ENCODE data around the gene SEMA6B. TPM values are rescaled to one million over a fixed set of nuclear protein-coding genes. Genes with fewer than 3 reads are reported as not detected.

SEMA6B gene
- total and polyA plus RNA-seq, 10 of the 15 experiments (the other 5 are each of a cell fraction or from before 2014, with no cell fraction given), result 0.13 TPM; not detected in 9

GRCh38 chr19:4507150-4507452, 52.4 kb downstream of the SEMA6B start (continued):
- TF ChIP-seq, protein P1, sequence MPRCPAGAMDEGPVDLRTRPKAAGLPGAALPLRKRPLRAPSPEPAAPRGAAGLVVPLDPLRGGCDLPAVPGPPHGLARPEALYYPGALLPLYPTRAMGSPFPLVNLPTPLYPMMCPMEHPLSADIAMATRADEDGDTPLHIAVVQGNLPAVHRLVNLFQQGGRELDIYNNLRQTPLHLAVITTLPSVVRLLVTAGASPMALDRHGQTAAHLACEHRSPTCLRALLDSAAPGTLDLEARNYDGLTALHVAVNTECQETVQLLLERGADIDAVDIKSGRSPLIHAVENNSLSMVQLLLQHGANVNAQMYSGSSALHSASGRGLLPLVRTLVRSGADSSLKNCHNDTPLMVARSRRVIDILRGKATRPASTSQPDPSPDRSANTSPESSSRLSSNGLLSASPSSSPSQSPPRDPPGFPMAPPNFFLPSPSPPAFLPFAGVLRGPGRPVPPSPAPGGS (IDR thresholded peaks at IDR 0.05; ENCODE audit: borderline replicate concordance, insufficient read depth, low read depth, low read length, poor library complexity, severe bottlenecking), result no peak
- no peak for TF ChIP-seq CBX3 (IDR thresholded peaks at IDR 0.05; ENCODE audit: borderline replicate concordance, low read depth)
- TF ChIP-seq NR2F1 (conservative IDR thresholded peaks at IDR 0.05), result no peak
- TF ChIP-seq, protein P2, sequence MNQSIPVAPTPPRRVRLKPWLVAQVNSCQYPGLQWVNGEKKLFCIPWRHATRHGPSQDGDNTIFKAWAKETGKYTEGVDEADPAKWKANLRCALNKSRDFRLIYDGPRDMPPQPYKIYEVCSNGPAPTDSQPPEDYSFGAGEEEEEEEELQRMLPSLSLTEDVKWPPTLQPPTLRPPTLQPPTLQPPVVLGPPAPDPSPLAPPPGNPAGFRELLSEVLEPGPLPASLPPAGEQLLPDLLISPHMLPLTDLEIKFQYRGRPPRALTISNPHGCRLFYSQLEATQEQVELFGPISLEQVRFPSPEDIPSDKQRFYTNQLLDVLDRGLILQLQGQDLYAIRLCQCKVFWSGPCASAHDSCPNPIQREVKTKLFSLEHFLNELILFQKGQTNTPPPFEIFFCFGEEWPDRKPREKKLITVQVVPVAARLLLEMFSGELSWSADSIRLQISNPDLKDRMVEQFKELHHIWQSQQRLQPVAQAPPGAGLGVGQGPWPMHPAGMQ (IDR thresholded peaks at IDR 0.05; ENCODE audit: borderline replicate concordance), result no peak

DNA sequence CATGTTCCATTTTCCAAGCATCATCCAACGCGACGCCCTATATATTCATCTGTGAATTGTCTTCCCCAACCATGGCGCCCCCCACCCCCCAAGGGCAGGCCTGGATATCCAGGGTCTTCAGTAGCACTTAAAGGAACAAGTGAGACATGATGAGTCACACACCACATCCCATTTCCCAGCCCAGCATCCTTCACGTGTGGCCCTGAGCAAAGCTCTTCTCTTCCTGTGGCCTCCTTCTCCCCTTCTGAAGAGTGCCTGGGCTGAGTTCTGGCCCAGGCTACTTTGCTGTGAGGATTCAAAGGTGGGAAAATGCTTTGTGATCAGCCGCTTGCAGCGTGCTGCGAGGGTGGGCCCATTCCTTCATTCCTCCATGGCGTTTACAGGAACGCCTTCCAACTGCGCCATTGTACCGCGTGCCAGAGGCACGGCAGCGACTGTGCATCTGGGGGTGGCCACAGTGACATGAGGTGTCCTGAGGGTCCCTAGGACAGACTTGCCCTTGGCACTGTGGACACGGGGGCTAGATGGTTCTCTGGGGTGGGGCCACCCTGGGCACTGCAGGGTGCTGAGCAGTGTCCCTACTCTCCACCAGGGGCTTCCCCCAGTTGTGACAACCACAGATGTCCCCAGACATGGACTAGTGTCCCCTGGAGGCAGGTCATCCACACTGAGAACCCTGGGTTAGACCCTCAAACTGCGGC, 52.9 kb downstream of the SEMA6B start:
- H3K36me3 ChIP-seq (ENCODE audit: control insufficient read depth in 2 of 2, insufficient read depth in 2 of 2, low read length in 1 of 2), result no peaks in the 10 kb centered on the region; a peak in 1 of 4 replicates
- in situ Hi-C loops (cut with MboI), result no loop called here
- FAIRE-seq (no peak), DNase-seq (ENCODE audit: low read depth, low spot score) (no peak), ATAC-seq (no peak; the same call in 2 of the 3 replicates)
- H3K4me2 ChIP-seq (ENCODE audit: control insufficient read depth, insufficient read depth), result no peak overlapping the region
- ChIA-PET RAD21 (ENCODE audit: unreplicated experiment) (no interaction called here), SMC1A (ENCODE audit: uncharacterized antibody, unreplicated experiment) (no interaction called here), CTCF (no interaction called here), POLR2A (no interaction called here)
- H4K20me1 ChIP-seq (ENCODE audit: control insufficient read depth, insufficient read depth), result no peaks in the 10 kb centered on the region
- no peaks in the 10 kb centered on the region for H3K4me1 ChIP-seq (ENCODE audit: control insufficient read depth, insufficient read depth, low read length)
- intact Hi-C loops (cut with micrococcal nuclease; ENCODE audit: unreplicated experiment), result no loop called here
- no peaks in the 10 kb centered on the region for H3K79me2 ChIP-seq (ENCODE audit: control insufficient read depth, insufficient read depth, low read length)
- WGBS (ENCODE audit: insufficient coverage, insufficient replicate concordance, low lambda C conversion rate, missing lambda C conversion rate), result 87% methylated on average over 17 of the region's 17 CpGs
- no peak overlapping the region for H3K27ac ChIP-seq (ENCODE audit: control insufficient read depth, insufficient read depth)
- no TSS peak for BruUV-seq (replicated peaks)
- H3K9ac ChIP-seq (ENCODE audit: control insufficient read depth, insufficient read depth, low read length), result no peak overlapping the region
- no peak overlapping the region for H3K4me3 ChIP-seq
- H3K27me3 ChIP-seq (replicated peaks in 1 of 2; ENCODE audit: control insufficient read depth in 2 of 2, insufficient read depth in 2 of 2, low read length in 1 of 2), result no peaks in the 10 kb centered on the region
- TF ChIP-seq CHD2 (IDR thresholded peaks at IDR 0.05; ENCODE audit: borderline replicate concordance, low read depth, low read length), result no peak
- TF ChIP-seq ZNF384 (IDR thresholded peaks at IDR 0.05; ENCODE audit: borderline replicate concordance, low read depth, low read length), result no peak
- TF ChIP-seq ZSCAN29 (IDR thresholded peaks at IDR 0.05), result no peak
- TF ChIP-seq HDAC6 (IDR thresholded peaks at IDR 0.05; ENCODE audit: unreplicated experiment), result no peak
- no peak for TF ChIP-seq GATAD2B (conservative IDR thresholded peaks at IDR 0.05; ENCODE audit: low read depth)
- no peak for TF ChIP-seq SRF (IDR thresholded peaks at IDR 0.05; ENCODE audit: low read depth in 2 of 2, low read length in 2 of 2)
- TF ChIP-seq MYB (IDR thresholded peaks at IDR 0.05; ENCODE audit: borderline replicate concordance, low read depth, low read length), result no peak
- TF ChIP-seq REST (IDR thresholded peaks at IDR 0.05; ENCODE audit: low read depth, low read length), result no peak
- no peak for TF ChIP-seq KDM1A (IDR thresholded peaks at IDR 0.05; ENCODE audit: borderline replicate concordance)
- TF ChIP-seq SREBF1 (IDR thresholded peaks at IDR 0.05; ENCODE audit: low read length), result no peak
- TF ChIP-seq, protein P3, sequence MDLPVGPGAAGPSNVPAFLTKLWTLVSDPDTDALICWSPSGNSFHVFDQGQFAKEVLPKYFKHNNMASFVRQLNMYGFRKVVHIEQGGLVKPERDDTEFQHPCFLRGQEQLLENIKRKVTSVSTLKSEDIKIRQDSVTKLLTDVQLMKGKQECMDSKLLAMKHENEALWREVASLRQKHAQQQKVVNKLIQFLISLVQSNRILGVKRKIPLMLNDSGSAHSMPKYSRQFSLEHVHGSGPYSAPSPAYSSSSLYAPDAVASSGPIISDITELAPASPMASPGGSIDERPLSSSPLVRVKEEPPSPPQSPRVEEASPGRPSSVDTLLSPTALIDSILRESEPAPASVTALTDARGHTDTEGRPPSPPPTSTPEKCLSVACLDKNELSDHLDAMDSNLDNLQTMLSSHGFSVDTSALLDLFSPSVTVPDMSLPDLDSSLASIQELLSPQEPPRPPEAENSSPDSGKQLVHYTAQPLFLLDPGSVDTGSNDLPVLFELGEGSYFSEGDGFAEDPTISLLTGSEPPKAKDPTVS (IDR thresholded peaks at IDR 0.05; ENCODE audit: low read depth, low read length), result no peak
- no peak overlapping the region for H2AFZ ChIP-seq (ENCODE audit: control insufficient read depth, low read depth, low read length)
- H3K9me3 ChIP-seq (replicated peaks; ENCODE audit: control insufficient read depth, insufficient read depth, low read length), result no peaks in the 10 kb centered on the region

Measured in GM12878 (cell line).